Measurements from ENCODE around the gene NNAT.
"Not testable (repeated sequence)": the region's sequence is repeated elsewhere in the genome, so short reads cannot be mapped to it uniquely, and the experiment has no call there.

NNAT gene

GRCh38 chr20:37543828-37544227, 22.8 kb downstream of the NNAT start:
- Histone ChIP-seq H3K36me3 (ENCODE audit: control insufficient read depth in 2 of 2, insufficient read depth in 2 of 2, low read length in 2 of 2) (no peaks in the 10 kb centered on the region), H3K27me3 (ENCODE audit: control insufficient read depth in 1 of 2, insufficient read depth in 2 of 2, low read length in 2 of 2) (peaks cover 0 to 3% of the 10 kb centered on the region in 2 donors), H3K9me3 (ENCODE audit: control insufficient read depth in 2 of 2, low read length in 2 of 2) (no peaks in the 10 kb centered on the region), H3K27ac (ENCODE audit: low read length) (no peak overlapping the region), H3K4me1 (ENCODE audit: control insufficient read depth, insufficient read depth, low read length) (no peaks in the 10 kb centered on the region), H3K9ac (ENCODE audit: low read length in 2 of 2) (no peak overlapping the region), H3K4me3 (ENCODE audit: low read length in 2 of 2) (no peak overlapping the region)

- Histone ChIP-seq H3K9me3 (ENCODE audit: control insufficient read depth in 2 of 2, low read length in 2 of 2) (no peaks in the 10 kb centered on the region), H3K27me3 (ENCODE audit: control insufficient read depth in 1 of 2, insufficient read depth in 2 of 2, low read length in 2 of 2) (peaks cover 0 to 3% of the 10 kb centered on the region in 2 donors), H3K4me1 (ENCODE audit: control insufficient read depth, insufficient read depth, low read length) (no peaks in the 10 kb centered on the region), H3K27ac (ENCODE audit: low read length) (no peak overlapping the region), H3K36me3 (ENCODE audit: control insufficient read depth in 2 of 2, insufficient read depth in 2 of 2, low read length in 2 of 2) (no peaks in the 10 kb centered on the region), H3K4me3 (ENCODE audit: low read length in 2 of 2) (no peak overlapping the region), H3K9ac (ENCODE audit: low read length in 2 of 2) (no peak overlapping the region)
These were observed 23.3 kb downstream of the NNAT start for GRCh38 chr20:37544386-37544785.

DNA sequence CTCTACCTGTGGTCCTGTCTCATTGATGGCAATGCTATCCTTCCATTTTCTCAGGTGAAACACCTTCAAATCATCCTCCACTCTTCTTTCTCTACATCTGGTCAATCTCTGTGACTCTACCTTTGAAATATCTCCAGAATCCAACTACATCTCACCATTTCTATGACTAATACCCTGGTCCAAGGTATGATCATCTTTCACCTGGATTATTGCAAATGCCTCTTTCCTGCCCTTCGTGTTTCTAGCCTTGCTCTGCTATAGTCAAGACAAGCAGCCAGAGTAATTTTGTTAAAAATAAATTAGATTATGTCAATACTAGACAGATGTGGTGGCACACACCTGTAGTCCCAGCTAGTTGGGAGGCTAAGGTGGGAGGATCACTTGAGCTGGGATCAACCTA, 24.5 kb downstream of the NNAT start:
- H3K9me3 ChIP-seq (ENCODE audit: control insufficient read depth in 2 of 2, low read length in 2 of 2), result no peaks in the 10 kb centered on the region
- H3K36me3 ChIP-seq (ENCODE audit: control insufficient read depth in 2 of 2, insufficient read depth in 2 of 2, low read length in 2 of 2), result no peaks in the 10 kb centered on the region
- H3K4me3 ChIP-seq (ENCODE audit: low read length in 2 of 2), result no peak overlapping the region

GRCh38 chr20:37547912-37548311, 26.9 kb downstream of the NNAT start:
- H3K4me3 ChIP-seq (ENCODE audit: low read length in 2 of 2), result no peak overlapping the region
- H3K9me3 ChIP-seq (ENCODE audit: control insufficient read depth in 2 of 2, low read length in 2 of 2), result no peaks in the 10 kb centered on the region
- H3K27ac ChIP-seq (ENCODE audit: low read length), result no peak overlapping the region
- no peak overlapping the region for H3K9ac ChIP-seq (ENCODE audit: low read length in 2 of 2)
- no peaks in the 10 kb centered on the region for H3K36me3 ChIP-seq (ENCODE audit: control insufficient read depth in 2 of 2, insufficient read depth in 2 of 2, low read length in 2 of 2)
- H3K4me1 ChIP-seq (ENCODE audit: control insufficient read depth, insufficient read depth, low read length), result no peaks in the 10 kb centered on the region
- H3K27me3 ChIP-seq (ENCODE audit: control insufficient read depth in 1 of 2, insufficient read depth in 2 of 2, low read length in 2 of 2), result peaks cover 0 to 3% of the 10 kb centered on the region in 2 donors

More for the DNA sequence above, 24.5 kb downstream of the NNAT start:
- peaks cover 0 to 3% of the 10 kb centered on the region in 2 donors for H3K27me3 ChIP-seq (ENCODE audit: control insufficient read depth in 1 of 2, insufficient read depth in 2 of 2, low read length in 2 of 2)
- H3K9ac ChIP-seq (ENCODE audit: low read length in 2 of 2), result no peak overlapping the region
- H3K4me1 ChIP-seq (ENCODE audit: control insufficient read depth, insufficient read depth, low read length), result no peaks in the 10 kb centered on the region
- no peak overlapping the region for H3K27ac ChIP-seq (ENCODE audit: low read length)

DNA sequence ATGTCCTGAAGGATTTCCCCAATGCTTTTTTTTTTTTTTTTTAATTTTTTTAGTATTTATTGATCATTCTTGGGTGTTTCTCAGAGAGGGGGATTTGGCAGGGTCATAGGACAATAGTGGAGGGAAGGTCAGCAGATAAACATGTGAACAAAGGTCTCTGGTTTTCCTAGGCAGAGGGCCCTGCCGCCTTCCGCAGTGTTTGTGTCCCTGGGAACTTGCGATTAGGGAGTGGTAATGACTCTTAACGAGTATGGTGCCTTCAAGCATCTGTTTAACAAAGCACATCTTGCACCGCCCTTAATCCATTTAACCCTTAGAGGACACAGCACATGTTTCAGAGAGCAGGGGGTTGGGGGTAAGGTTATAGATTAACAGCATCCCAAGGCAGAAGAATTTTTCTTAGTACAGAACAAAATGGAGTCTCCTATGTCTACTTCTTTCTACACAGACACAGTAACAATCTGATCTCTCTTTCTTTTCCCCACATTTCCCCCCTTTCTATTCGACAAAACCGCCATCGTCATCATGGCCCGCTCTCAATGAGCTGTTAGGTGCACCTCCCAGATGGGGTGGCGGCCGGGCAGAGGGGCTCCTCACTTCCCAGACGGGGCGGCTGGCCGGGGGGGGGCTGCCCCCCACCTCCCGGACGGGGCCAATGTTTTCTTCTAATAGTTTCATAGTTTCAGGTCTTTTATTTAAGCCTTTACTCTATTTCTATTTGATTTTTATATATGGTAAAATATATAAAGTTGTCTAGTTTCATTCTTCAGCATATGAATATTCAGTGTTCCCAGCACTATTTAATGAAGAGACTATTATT, 29.3 kb downstream of the NNAT start:
- not testable (repeated sequence) for H3K36me3 ChIP-seq (ENCODE audit: control insufficient read depth in 2 of 2, insufficient read depth in 2 of 2, low read length in 2 of 2); H3K4me3 ChIP-seq (ENCODE audit: low read length in 2 of 2); H3K9me3 ChIP-seq (ENCODE audit: control insufficient read depth in 2 of 2, low read length in 2 of 2); H3K27me3 ChIP-seq (ENCODE audit: control insufficient read depth in 1 of 2, insufficient read depth in 2 of 2, low read length in 2 of 2); H3K9ac ChIP-seq (ENCODE audit: low read length in 2 of 2); H3K27ac ChIP-seq (ENCODE audit: low read length); H3K4me1 ChIP-seq (ENCODE audit: control insufficient read depth, insufficient read depth, low read length)

GRCh38 chr20:37551660-37552059, 30.6 kb downstream of the NNAT start:
- not testable (repeated sequence) for H3K27ac ChIP-seq (ENCODE audit: low read length); H3K4me1 ChIP-seq (ENCODE audit: control insufficient read depth, insufficient read depth, low read length); H3K4me3 ChIP-seq (ENCODE audit: low read length in 2 of 2); H3K27me3 ChIP-seq (ENCODE audit: control insufficient read depth in 1 of 2, insufficient read depth in 2 of 2, low read length in 2 of 2); H3K9ac ChIP-seq (ENCODE audit: low read length in 2 of 2); H3K36me3 ChIP-seq (ENCODE audit: control insufficient read depth in 2 of 2, insufficient read depth in 2 of 2, low read length in 2 of 2); H3K9me3 ChIP-seq (ENCODE audit: control insufficient read depth in 2 of 2, low read length in 2 of 2)

GRCh38 chr20:37552415-37552814, 31.4 kb downstream of the NNAT start:
- Histone ChIP-seq H3K27me3 (ENCODE audit: control insufficient read depth in 1 of 2, insufficient read depth in 2 of 2, low read length in 2 of 2) (peaks cover 0 to 3% of the 10 kb centered on the region in 2 donors), H3K9me3 (ENCODE audit: control insufficient read depth in 2 of 2, low read length in 2 of 2) (no peaks in the 10 kb centered on the region), H3K4me1 (ENCODE audit: control insufficient read depth, insufficient read depth, low read length) (no peaks in the 10 kb centered on the region), H3K27ac (ENCODE audit: low read length) (no peak overlapping the region), H3K9ac (ENCODE audit: low read length in 2 of 2) (no peak overlapping the region), H3K4me3 (ENCODE audit: low read length in 2 of 2) (no peak overlapping the region), H3K36me3 (ENCODE audit: control insufficient read depth in 2 of 2, insufficient read depth in 2 of 2, low read length in 2 of 2) (no peaks in the 10 kb centered on the region)

DNA sequence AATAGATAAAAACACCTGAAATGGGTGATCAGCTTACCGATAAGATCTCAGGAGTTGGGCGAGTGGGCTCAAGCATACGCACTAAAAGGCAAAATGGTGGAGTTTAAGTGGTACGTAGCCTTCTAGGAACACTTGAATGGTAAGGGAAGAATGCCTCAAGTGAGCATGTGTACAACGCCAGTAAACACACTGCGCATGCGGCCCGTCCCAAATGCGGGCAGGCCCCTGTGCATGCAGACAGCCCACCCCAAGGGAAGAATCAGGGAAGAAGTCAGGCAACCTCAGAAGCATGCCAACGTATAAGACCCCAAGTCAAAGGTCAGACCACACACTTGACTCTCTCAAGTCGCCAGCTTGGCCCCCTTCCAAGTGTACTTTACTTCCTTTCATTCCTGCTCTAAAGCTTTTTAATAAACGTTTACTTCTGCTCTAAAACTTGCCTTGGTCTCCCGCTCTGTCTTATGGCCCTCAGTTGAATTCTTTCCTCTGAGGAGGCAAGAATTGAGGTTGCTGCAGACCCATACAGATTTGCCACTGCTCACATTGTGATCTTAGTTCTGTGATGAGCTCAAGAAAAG, 33.8 kb downstream of the NNAT start:
- not testable (repeated sequence) for H3K4me3 ChIP-seq (ENCODE audit: low read length in 2 of 2); H3K4me1 ChIP-seq (ENCODE audit: control insufficient read depth, insufficient read depth, low read length); H3K36me3 ChIP-seq (ENCODE audit: control insufficient read depth in 2 of 2, insufficient read depth in 2 of 2, low read length in 2 of 2); H3K27me3 ChIP-seq (ENCODE audit: control insufficient read depth in 1 of 2, insufficient read depth in 2 of 2, low read length in 2 of 2); H3K27ac ChIP-seq (ENCODE audit: low read length); H3K9me3 ChIP-seq (ENCODE audit: control insufficient read depth in 2 of 2, low read length in 2 of 2); H3K9ac ChIP-seq (ENCODE audit: low read length in 2 of 2)

DNA sequence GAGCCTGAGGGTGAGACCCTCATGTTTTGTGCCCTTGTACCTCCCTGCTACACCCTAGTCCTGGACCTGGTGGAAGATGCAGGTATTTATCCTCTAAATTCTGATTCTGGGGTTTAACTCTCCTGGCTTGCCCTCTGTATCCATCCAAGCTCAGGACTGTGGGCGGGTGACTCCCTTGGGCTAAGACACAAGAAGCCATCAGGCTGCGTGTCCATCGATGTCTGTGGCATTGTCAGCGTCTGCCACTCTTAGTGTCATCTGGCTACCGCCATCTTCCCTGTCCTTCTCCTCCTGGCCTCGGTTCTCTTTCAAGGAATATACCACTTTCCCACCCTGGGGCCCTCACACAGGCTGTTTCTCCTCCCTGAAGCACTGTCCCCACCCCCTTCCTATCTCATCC, 35.5 kb downstream of the NNAT start:
- no peak overlapping the region for H3K9ac ChIP-seq (ENCODE audit: low read length in 2 of 2)
- no peaks in the 10 kb centered on the region for H3K4me1 ChIP-seq (ENCODE audit: control insufficient read depth, insufficient read depth, low read length)
- no peaks in the 10 kb centered on the region for H3K9me3 ChIP-seq (ENCODE audit: control insufficient read depth in 2 of 2, low read length in 2 of 2)
- H3K27ac ChIP-seq (ENCODE audit: low read length), result no peak overlapping the region
- H3K27me3 ChIP-seq (ENCODE audit: control insufficient read depth in 1 of 2, insufficient read depth in 2 of 2, low read length in 2 of 2), result peaks cover 0 to 3% of the 10 kb centered on the region in 2 donors
- no peak overlapping the region for H3K4me3 ChIP-seq (ENCODE audit: low read length in 2 of 2)
- no peaks in the 10 kb centered on the region for H3K36me3 ChIP-seq (ENCODE audit: control insufficient read depth in 2 of 2, insufficient read depth in 2 of 2, low read length in 2 of 2)

- no peaks in the 10 kb centered on the region for H3K36me3 ChIP-seq (ENCODE audit: control insufficient read depth in 2 of 2, insufficient read depth in 2 of 2, low read length in 2 of 2)
- H3K4me1 ChIP-seq (ENCODE audit: control insufficient read depth, insufficient read depth, low read length), result no peaks in the 10 kb centered on the region
These were observed 37.3 kb downstream of the NNAT start for GRCh38 chr20:37558306-37558705.

DNA sequence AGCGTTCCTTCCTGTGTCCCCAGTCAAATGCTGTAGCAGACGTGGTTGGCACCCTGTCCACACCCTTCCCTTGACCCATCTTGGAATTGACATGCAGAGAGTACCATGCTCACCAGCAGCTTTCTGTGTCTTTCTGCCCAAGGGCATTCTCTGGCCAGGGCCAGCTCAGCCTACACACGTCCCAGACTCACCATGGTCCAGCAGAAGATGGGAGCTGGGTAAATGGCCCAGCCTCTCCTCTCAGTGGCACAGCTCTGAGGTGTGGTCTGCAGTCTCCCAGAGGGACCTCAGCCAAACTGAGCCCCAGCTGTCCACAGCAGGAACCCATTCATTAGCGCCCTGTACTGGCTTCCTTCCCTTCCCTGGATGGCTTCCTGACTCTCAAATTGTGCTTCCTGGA, 37.7 kb downstream of the NNAT start:
- no peaks in the 10 kb centered on the region for H3K4me1 ChIP-seq (ENCODE audit: control insufficient read depth, insufficient read depth, low read length)
- H3K9ac ChIP-seq (ENCODE audit: low read length in 2 of 2), result no peak overlapping the region
- H3K27me3 ChIP-seq (ENCODE audit: control insufficient read depth in 1 of 2, insufficient read depth in 2 of 2, low read length in 2 of 2), result peaks cover 2 to 12% of the 10 kb centered on the region in 2 donors
- no peak overlapping the region for H3K27ac ChIP-seq (ENCODE audit: low read length)
- H3K9me3 ChIP-seq (ENCODE audit: control insufficient read depth in 2 of 2, low read length in 2 of 2), result no peaks in the 10 kb centered on the region
- no peak overlapping the region for H3K4me3 ChIP-seq (ENCODE audit: low read length in 2 of 2)
- no peaks in the 10 kb centered on the region for H3K36me3 ChIP-seq (ENCODE audit: control insufficient read depth in 2 of 2, insufficient read depth in 2 of 2, low read length in 2 of 2)

More at GRCh38 chr20:37558306-37558705, 37.3 kb downstream of the NNAT start:
- Histone ChIP-seq H3K4me3 (ENCODE audit: low read length in 2 of 2) (no peak overlapping the region), H3K9me3 (ENCODE audit: control insufficient read depth in 2 of 2, low read length in 2 of 2) (no peaks in the 10 kb centered on the region), H3K27ac (ENCODE audit: low read length) (no peak overlapping the region), H3K27me3 (ENCODE audit: control insufficient read depth in 1 of 2, insufficient read depth in 2 of 2, low read length in 2 of 2) (peaks cover 0 to 7% of the 10 kb centered on the region in 2 donors), H3K9ac (ENCODE audit: low read length in 2 of 2) (no peak overlapping the region)

Measured in stomach smooth muscle (tissue), 2 donors.